ENCODE measurements around the gene DUSP28.
A peak's percentile ranks its signal among the peaks of the same experiment; 100 is the strongest.

DUSP28 gene

DNA sequence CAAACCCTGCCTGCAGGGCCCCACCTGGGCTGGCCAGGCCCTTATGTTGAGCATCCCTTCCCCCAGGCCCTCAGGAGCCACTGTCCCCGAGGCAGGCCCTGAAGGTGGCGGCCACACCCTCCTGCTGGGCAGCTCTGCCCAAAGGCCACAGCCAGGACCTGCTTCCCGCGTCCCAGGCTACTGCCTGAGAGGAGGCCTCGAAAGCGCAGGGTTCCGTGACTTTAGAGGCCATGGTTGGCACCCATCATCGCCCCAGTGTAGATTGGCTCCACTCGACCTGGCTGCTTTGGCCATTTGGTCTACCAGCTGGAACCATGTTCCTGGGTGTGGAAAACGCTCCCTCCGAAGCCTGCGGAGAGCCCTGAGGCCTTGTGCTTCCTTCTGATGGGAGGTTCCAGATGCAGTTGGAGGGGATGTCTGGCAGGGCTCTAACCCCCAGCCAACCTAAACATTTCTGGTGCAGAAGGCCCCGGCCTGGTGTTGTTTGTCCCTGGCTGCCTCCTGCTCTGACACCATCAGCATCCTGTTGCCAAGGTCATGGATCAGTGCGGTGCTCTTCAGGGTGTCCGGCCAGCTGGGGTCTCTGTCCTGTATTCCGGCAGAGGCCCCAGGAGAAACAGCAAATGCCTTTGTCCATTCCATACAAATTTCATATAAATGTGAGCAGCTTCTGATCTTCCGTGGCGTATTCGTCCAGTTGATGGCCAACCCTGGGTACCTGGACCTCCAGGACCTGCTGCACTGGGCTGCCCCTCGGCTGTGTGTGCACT, 41.1 kb downstream of the DUSP28 start:
- no peak for DNase-seq

DNA sequence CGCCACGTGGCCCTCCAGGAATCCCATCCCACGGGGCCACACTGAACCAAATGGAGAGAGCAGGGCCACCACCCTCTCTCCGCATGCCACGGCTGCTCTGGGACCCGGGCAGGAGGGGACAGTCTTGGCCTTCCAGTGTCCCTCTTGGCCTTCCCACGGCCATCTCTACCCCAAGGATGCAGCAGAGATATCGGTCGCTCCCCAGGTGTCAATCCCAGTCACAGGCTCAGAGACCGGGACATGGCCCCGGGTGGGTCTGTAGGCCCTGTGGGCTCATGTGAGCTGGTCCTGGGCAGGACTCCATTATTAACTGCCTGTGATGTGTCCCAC, 41.6 kb downstream of the DUSP28 start:
- no peak for DNase-seq

GRCh38 chr2:240602266-240603050, 42.3 kb downstream of the DUSP28 start:
- no peak for DNase-seq

DNA sequence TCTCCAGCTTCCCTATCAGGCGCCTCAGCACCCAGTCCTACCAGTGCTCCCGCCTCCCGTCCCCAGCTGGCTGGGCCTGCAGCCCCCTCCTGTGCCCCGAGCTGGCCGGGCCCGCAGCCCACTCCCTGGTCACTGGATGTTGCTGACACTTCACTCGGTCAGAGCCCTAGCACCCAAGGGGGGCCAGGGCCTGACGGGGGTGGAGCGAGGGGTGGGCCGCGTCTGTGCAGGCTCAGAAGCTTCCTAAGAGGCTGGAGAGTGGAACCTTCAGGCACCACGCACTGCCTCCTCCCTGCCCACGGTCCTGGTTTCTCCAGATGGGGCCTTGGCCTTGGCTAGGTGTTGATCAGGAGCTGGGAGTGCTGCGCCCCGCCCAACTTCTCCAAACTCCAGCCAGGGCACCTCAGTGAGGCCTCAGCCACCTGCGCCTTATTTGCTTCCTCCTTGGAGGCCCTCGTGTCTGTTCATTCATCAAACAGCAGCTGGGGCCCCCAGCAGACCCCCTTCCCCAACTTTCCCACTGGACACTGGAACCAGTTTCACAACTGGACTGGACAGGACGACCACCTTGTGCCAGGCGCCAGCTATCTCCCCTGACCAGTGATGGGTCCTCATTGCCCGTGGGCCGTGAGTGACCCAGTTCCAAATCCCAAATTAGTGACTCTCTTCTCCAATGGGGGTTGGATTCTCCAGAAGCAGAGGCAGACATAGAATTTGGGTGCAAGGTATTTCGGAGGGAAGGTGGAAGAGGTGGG, 43.1 kb downstream of the DUSP28 start:
- DNase-seq, result no peak

DNA sequence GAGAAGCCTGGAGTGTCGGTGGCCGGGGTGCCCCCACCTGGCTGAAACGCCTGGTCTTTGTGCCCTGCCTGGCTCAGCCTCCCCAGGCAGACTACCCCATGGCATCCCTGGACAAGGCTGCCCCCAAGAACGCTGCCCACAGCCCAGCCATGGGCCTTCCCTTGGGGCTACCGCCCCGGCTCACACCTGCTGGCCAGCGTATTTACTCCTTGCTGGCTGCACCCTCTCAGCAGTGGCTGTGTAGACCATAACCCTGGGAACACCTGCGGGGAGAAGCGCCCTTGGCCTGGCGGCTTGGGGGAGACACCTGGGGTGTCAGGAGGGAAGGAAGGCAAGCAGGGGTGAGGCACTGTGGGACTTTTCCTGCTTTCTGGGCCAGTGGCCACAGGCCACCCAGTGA, 43.7 kb downstream of the DUSP28 start:
- DNase-seq, result no peak

GRCh38 chr2:240604291-240604938, 44.3 kb downstream of the DUSP28 start:
- DNase-seq, result peak; percentile 57

GRCh38 chr2:240604939-240605716, 45.0 kb downstream of the DUSP28 start:
- DNase-seq, result no peak

- DNase-seq, result no peak
These were observed 45.9 kb downstream of the DUSP28 start for GRCh38 chr2:240605867-240606743.

GRCh38 chr2:240611601-240612210, 51.5 kb downstream of the DUSP28 start:
- DNase-seq, result no peak
